GM23338 (cell line): Measurements from ENCODE around the gene ACP2. TPM values are rescaled to one million over a fixed set of nuclear protein-coding genes. Genes with fewer than 3 reads are reported as not detected.

ENCODE experiments used
- ATAC-seq: fragments of 200-7000 bp; cut with Tn5 transposase; 3 replicates; pipeline ENCODE4 v1.9.1; 2020
- DNase-seq: peaks from one replicate; pipeline ENCODE4 v3.0.0-alpha.2; 2015; ENCODE audit warnings: low spot score
- H2AFZ ChIP-seq: fragments of 200-600 bp; sonication (generic); 2 replicates; pipeline ENCODE4 v1.8.0; 2016; ENCODE audit warnings: antibody characterized with exemption, mild to moderate bottlenecking, moderate library complexity
- H3F3A ChIP-seq: fragments of 200-600 bp; sonication (generic); replicated peaks from 2 replicates; pipeline ENCODE4 v1.8.0; 2017; ENCODE audit warnings: antibody characterized with exemption, mixed run types, low read depth
- H3K27ac ChIP-seq: fragments of 200-600 bp; sonication (generic); 2 replicates; pipeline ENCODE4 v1.6.1; 2016; ENCODE audit warnings: low read depth
- H3K27me3 ChIP-seq: fragments of 200-600 bp; sonication (generic); 2 replicates; pipeline ENCODE4 v1.8.0; 2016; ENCODE audit warnings: mild to moderate bottlenecking, mixed run types, moderate library complexity; ENCODE audit not compliant: insufficient read depth
- H3K36me3 ChIP-seq: fragments of 200-600 bp; sonication (generic); 2 replicates; pipeline ENCODE4 v1.8.0; 2016; ENCODE audit warnings: mild to moderate bottlenecking; ENCODE audit not compliant: insufficient read depth
- H3K4me1 ChIP-seq: fragments of 200-600 bp; sonication (generic); 2 replicates; pipeline ENCODE4 v1.8.0; 2016; ENCODE audit warnings: mild to moderate bottlenecking, moderate library complexity; ENCODE audit not compliant: insufficient read depth
- H3K4me2 ChIP-seq: fragments of 200-600 bp; sonication (generic); 2 replicates; pipeline ENCODE4 v1.7.1; 2017; ENCODE audit warnings: mixed run types
- H3K4me3 ChIP-seq: fragments of 200-600 bp; sonication (generic); 2 replicates; pipeline ENCODE4 v1.6.1; 2016; ENCODE audit warnings: mixed run types
- H3K79me2 ChIP-seq: fragments of 200-600 bp; sonication (generic); replicated peaks from 2 replicates; pipeline ENCODE4 v1.8.0; 2017; ENCODE audit warnings: mild to moderate bottlenecking; ENCODE audit not compliant: insufficient read depth
- H3K9me2 ChIP-seq: fragments of 200-600 bp; sonication (generic); 2 replicates; pipeline ENCODE4 v1.8.0; 2017; ENCODE audit not compliant: insufficient read depth
- H4K20me1 ChIP-seq: fragments of 200-600 bp; sonication (generic); replicated peaks from 2 replicates; pipeline ENCODE4 v1.8.0; 2017; ENCODE audit warnings: mild to moderate bottlenecking; ENCODE audit not compliant: insufficient read depth
- H3K27ac Mint-ChIP-seq: 2 replicates; pipeline ENCODE4 v1.8.0; 2020; ENCODE audit warnings: inconsistent platforms, mild to moderate bottlenecking, moderate library complexity, mixed read lengths
- H3K27me3 Mint-ChIP-seq: 3 replicates; pipeline ENCODE4 v1.8.0; 2022; ENCODE audit warnings: low read depth, mild to moderate bottlenecking, moderate library complexity, mixed read lengths, inconsistent platforms; ENCODE audit not compliant: insufficient read depth, poor library complexity
- H3K36me3 Mint-ChIP-seq: 3 replicates; pipeline ENCODE4 v1.8.0; 2021; ENCODE audit warnings: low read depth, mild to moderate bottlenecking, inconsistent platforms, moderate library complexity, mixed read lengths
- H3K4me1 Mint-ChIP-seq: 3 replicates; pipeline ENCODE4 v1.8.0; 2020; ENCODE audit warnings: mild to moderate bottlenecking, inconsistent platforms, mixed read lengths
- H3K4me3 Mint-ChIP-seq: 3 replicates; pipeline ENCODE4 v1.8.0; 2021; ENCODE audit warnings: moderate library complexity, mild to moderate bottlenecking, inconsistent platforms, mixed read lengths
- H3K9me3 Mint-ChIP-seq: 3 replicates; pipeline ENCODE4 v1.8.0; 2020; ENCODE audit warnings: moderate library complexity, mild to moderate bottlenecking, inconsistent platforms, mixed read lengths
- CREB1 ChIP-seq: fragments of 250-450 bp; sonication (Bioruptor Pico); IDR thresholded peaks from 2 replicates; pipeline ENCODE4 v1.5.0; 2020; ENCODE audit warnings: low read depth, mild to moderate bottlenecking, moderate library complexity
- EZH2 ChIP-seq: fragments of 200-600 bp; sonication (generic); IDR thresholded peaks from one replicate; pipeline ENCODE4 v1.8.0; 2017; ENCODE audit warnings: antibody characterized with exemption, mild to moderate bottlenecking, low read depth; ENCODE audit not compliant: unreplicated experiment
- EZH2phosphoT487 ChIP-seq: fragments of 200-600 bp; sonication (generic); IDR thresholded peaks from one replicate; pipeline ENCODE4 v1.8.1; 2018; ENCODE audit warnings: antibody characterized with exemption; ENCODE audit not compliant: unreplicated experiment
- JUNB ChIP-seq: IDR thresholded peaks from one replicate; pipeline ENCODE4 v1.6.1; 2016; ENCODE audit warnings: antibody characterized with exemption; ENCODE audit not compliant: unreplicated experiment
- NANOG ChIP-seq: IDR thresholded peaks from 2 replicates; pipeline ENCODE4 v1.6.1; 2016; ENCODE audit warnings: antibody characterized with exemption, borderline replicate concordance
- POLR2AphosphoS5 ChIP-seq: IDR thresholded peaks from 2 replicates; pipeline ENCODE4 v1.6.1; 2016; ENCODE audit warnings: antibody characterized with exemption, low read depth
- STAT1 ChIP-seq: IDR thresholded peaks from one replicate; pipeline ENCODE4 v1.6.1; 2016; ENCODE audit warnings: antibody characterized with exemption; ENCODE audit not compliant: unreplicated experiment
- ZNF114 ChIP-seq: fragments of 250-450 bp; sonication (Bioruptor Pico); IDR thresholded peaks from 2 replicates; pipeline ENCODE4 v1.5.0; 2020; ENCODE audit warnings: mild to moderate bottlenecking, moderate library complexity
- ZNF331 ChIP-seq: fragments of 250-450 bp; sonication (Bioruptor Pico); IDR thresholded peaks from 2 replicates; pipeline ENCODE4 v1.5.0; 2020; ENCODE audit warnings: low read depth, mild to moderate bottlenecking, moderate library complexity
- polyA plus RNA-seq: library from polyadenylated mRNA; unstranded; fragments of >200 nt; fragmentation: Nextera tagmentation; extraction: Ambion mirVana; gene quantifications from 2 replicates; pipeline ENCODE4 v1.2.1, GENCODE V29; 2016
- total RNA-seq: library from RNA; depleted of rRNA; stranded (reverse); fragments of >200 nt; shearing (Covaris generic); gene quantifications from 2 replicates; pipeline ENCODE4 v1.2.3, GENCODE V29; 2014
- TF ChIP-seq, protein P1 (sequence below): IDR thresholded peaks from one replicate; pipeline ENCODE4 v1.6.1; 2018; ENCODE audit warnings: antibody characterized with exemption; ENCODE audit not compliant: unreplicated experiment
- TF ChIP-seq, protein P2 (sequence below), 2 experiments: fragments of 200-600 bp in 1 of 2; sonication (generic) in 1 of 2; conservative IDR thresholded peaks; 2 replicates each; pipeline versions ENCODE4 v1.5.1 to v1.6.1; 2016 to 2017; ENCODE audit warnings: antibody characterized with exemption in 2 of 2, low read depth in 2 of 2, mild to moderate bottlenecking in 2 of 2, moderate library complexity in 1 of 2
- TF ChIP-seq, protein P3 (sequence below): IDR thresholded peaks from 2 replicates; pipeline ENCODE4 v1.6.1; 2016; ENCODE audit warnings: antibody characterized with exemption

ACP2 gene
- total and polyA plus RNA-seq, 2 experiments from 2014 or later: 7.3 to 32.1 TPM

DNA sequence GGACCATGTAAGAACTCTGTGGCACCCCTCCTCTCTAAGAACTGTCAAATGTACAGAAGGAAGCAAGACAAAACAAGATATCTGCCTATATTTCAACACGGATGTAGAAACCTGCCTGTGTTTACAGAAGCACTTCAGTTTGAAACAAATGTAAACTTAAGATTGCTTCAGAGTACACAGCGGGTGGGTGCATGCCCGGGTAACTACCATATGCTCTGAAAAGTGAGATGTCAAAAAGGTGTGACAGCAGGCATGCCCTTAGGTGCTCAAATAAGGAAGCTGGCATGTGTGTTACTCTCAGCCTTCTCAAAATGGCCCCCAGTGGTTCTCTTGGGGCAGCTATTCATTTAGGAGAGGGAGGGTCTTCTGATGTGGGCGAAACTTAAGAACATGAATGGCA is 5.2 kb downstream of the ACP2 start:
- H3K36me3 ChIP-seq: peaks cover 4% of the 10 kb centered on the region; the same call in 1 of the 2 replicates
- no peak for ATAC-seq
- no peak for TF ChIP-seq NANOG
- no peak for TF ChIP-seq POLR2AphosphoS5
- no peak overlapping the region for H3K27ac Mint-ChIP-seq
- H3K4me1 ChIP-seq: peaks cover 6% of the 10 kb centered on the region; the same call in 1 of the 2 replicates
- no peaks in the 10 kb centered on the region for H3K27me3 ChIP-seq
- H3K9me2 ChIP-seq: no peaks in the 10 kb centered on the region
- no peak overlapping the region for H2AFZ ChIP-seq
- H3K79me2 ChIP-seq: 0 out of 2 replicates have a peak, but pooled peaks cover 3% of the 10 kb centered on the region
- 0 out of 2 replicates have a peak, but pooled peaks cover 6% of the 10 kb centered on the region for H3F3A ChIP-seq
- no peak for DNase-seq
- H3K27ac ChIP-seq: no peak overlapping the region
- no peak overlapping the region for H3K4me3 ChIP-seq
- no peaks in the 10 kb centered on the region for H3K9me3 Mint-ChIP-seq
- no peak overlapping the region for H3K4me2 ChIP-seq
- H3K27me3 Mint-ChIP-seq: peaks cover 20% of the 10 kb centered on the region
- no peaks in the 10 kb centered on the region; the same call in 1 of the 2 replicates for H4K20me1 ChIP-seq
- H3K4me1 Mint-ChIP-seq: peaks cover 6% of the 10 kb centered on the region; the same call in 2 of the 3 replicates
- H3K4me3 Mint-ChIP-seq: no peak overlapping the region; the same call in 2 of the 3 replicates
- H3K36me3 Mint-ChIP-seq: peaks cover 70% of the 10 kb centered on the region

GRCh38 chr11:47242596-47243192 is 5.9 kb downstream of the ACP2 start:
- H3K4me2 ChIP-seq: no peak overlapping the region
- H3K4me3 ChIP-seq: no peak overlapping the region
- ATAC-seq (no peak), DNase-seq (no peak)
- no peak overlapping the region for H3K27ac ChIP-seq
- H3F3A ChIP-seq: peaks cover 7% of the 10 kb centered on the region; the same call in 1 of the 2 replicates
- H4K20me1 ChIP-seq: no peaks in the 10 kb centered on the region; the same call in 1 of the 2 replicates
- H2AFZ ChIP-seq: no peak overlapping the region
- no peak overlapping the region for H3K27ac Mint-ChIP-seq
- H3K27me3 Mint-ChIP-seq: peaks cover 21% of the 10 kb centered on the region
- no peak overlapping the region for H3K4me3 Mint-ChIP-seq
- H3K4me1 Mint-ChIP-seq: peaks cover 1% of the 10 kb centered on the region; the same call in 2 of the 3 replicates
- H3K79me2 ChIP-seq: 0 out of 2 replicates have a peak, but pooled peaks cover 1% of the 10 kb centered on the region
- H3K36me3 Mint-ChIP-seq: peaks cover 74% of the 10 kb centered on the region
- H3K9me2 ChIP-seq: no peaks in the 10 kb centered on the region
- H3K4me1 ChIP-seq: no peaks in the 10 kb centered on the region; the same call in 1 of the 2 replicates
- peaks cover 4% of the 10 kb centered on the region; the same call in 1 of the 2 replicates for H3K36me3 ChIP-seq
- H3K27me3 ChIP-seq: no peaks in the 10 kb centered on the region
- no peaks in the 10 kb centered on the region for H3K9me3 Mint-ChIP-seq
- TF ChIP-seq POLR2AphosphoS5: no peak
- TF ChIP-seq JUNB: no peak
- TF ChIP-seq, protein P1, sequence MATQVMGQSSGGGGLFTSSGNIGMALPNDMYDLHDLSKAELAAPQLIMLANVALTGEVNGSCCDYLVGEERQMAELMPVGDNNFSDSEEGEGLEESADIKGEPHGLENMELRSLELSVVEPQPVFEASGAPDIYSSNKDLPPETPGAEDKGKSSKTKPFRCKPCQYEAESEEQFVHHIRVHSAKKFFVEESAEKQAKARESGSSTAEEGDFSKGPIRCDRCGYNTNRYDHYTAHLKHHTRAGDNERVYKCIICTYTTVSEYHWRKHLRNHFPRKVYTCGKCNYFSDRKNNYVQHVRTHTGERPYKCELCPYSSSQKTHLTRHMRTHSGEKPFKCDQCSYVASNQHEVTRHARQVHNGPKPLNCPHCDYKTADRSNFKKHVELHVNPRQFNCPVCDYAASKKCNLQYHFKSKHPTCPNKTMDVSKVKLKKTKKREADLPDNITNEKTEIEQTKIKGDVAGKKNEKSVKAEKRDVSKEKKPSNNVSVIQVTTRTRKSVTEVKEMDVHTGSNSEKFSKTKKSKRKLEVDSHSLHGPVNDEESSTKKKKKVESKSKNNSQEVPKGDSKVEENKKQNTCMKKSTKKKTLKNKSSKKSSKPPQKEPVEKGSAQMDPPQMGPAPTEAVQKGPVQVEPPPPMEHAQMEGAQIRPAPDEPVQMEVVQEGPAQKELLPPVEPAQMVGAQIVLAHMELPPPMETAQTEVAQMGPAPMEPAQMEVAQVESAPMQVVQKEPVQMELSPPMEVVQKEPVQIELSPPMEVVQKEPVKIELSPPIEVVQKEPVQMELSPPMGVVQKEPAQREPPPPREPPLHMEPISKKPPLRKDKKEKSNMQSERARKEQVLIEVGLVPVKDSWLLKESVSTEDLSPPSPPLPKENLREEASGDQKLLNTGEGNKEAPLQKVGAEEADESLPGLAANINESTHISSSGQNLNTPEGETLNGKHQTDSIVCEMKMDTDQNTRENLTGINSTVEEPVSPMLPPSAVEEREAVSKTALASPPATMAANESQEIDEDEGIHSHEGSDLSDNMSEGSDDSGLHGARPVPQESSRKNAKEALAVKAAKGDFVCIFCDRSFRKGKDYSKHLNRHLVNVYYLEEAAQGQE: no peak
- TF ChIP-seq, protein P2, sequence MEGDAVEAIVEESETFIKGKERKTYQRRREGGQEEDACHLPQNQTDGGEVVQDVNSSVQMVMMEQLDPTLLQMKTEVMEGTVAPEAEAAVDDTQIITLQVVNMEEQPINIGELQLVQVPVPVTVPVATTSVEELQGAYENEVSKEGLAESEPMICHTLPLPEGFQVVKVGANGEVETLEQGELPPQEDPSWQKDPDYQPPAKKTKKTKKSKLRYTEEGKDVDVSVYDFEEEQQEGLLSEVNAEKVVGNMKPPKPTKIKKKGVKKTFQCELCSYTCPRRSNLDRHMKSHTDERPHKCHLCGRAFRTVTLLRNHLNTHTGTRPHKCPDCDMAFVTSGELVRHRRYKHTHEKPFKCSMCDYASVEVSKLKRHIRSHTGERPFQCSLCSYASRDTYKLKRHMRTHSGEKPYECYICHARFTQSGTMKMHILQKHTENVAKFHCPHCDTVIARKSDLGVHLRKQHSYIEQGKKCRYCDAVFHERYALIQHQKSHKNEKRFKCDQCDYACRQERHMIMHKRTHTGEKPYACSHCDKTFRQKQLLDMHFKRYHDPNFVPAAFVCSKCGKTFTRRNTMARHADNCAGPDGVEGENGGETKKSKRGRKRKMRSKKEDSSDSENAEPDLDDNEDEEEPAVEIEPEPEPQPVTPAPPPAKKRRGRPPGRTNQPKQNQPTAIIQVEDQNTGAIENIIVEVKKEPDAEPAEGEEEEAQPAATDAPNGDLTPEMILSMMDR (conservative IDR thresholded peaks at IDR 0.05; ENCODE audit: low read depth in 2 of 2): no peak
- TF ChIP-seq, protein P3, sequence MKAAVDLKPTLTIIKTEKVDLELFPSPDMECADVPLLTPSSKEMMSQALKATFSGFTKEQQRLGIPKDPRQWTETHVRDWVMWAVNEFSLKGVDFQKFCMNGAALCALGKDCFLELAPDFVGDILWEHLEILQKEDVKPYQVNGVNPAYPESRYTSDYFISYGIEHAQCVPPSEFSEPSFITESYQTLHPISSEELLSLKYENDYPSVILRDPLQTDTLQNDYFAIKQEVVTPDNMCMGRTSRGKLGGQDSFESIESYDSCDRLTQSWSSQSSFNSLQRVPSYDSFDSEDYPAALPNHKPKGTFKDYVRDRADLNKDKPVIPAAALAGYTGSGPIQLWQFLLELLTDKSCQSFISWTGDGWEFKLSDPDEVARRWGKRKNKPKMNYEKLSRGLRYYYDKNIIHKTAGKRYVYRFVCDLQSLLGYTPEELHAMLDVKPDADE: no peak
- TF ChIP-seq ZNF331 (CRISPR knock-in tag): no peak
- no peak for TF ChIP-seq STAT1
- TF ChIP-seq EZH2: no peak
- no peak for TF ChIP-seq EZH2phosphoT487
- TF ChIP-seq ZNF114 (CRISPR knock-in tag): no peak
- TF ChIP-seq CREB1 (CRISPR knock-in tag): no peak
- no peak for TF ChIP-seq NANOG
